H1 (cell line): Measurements from ENCODE around the gene RIOK3. TPM values are rescaled to one million over a fixed set of nuclear protein-coding genes. Genes with fewer than 3 reads are reported as not detected.

Experiments
- CTCF ChIA-PET: fragments of 300-600 bp; sonication (Branson Sonifier 250); formaldehyde crosslinking; loops from one replicate; lab custom pipeline; 2021; ENCODE audit not compliant: partially characterized antibody; lab: Charles Lee
- POLR2A ChIA-PET: fragments of 300-600 bp; sonication (Branson Sonifier 250); formaldehyde crosslinking; loops from one replicate; lab custom pipeline; 2021; ENCODE audit warnings: inconsistent platforms; ENCODE audit not compliant: partially characterized antibody; lab: Charles Lee
- DNase-seq, 2 experiments: peaks; one replicate each; pipeline versions ENCODE4 v3.0.0 to v3.0.0-alpha.2; 2010 to 2022; ENCODE audit warnings: low spot score in 2 of 2, low read depth in 1 of 2, mixed read lengths in 1 of 2
- FAIRE-seq: peaks from 2 replicates; lab custom pipeline; 2011; peaks lifted over from hg19 to GRCh38; lab: Jason Lieb, UNC
- H2AFZ ChIP-seq: 2 replicates; pipeline ENCODE4 v1.8.1; 2012; ENCODE audit warnings: low read length, inconsistent platforms
- H2AK5ac ChIP-seq: 2 replicates; pipeline ENCODE4 v1.6.1; 2013; ENCODE audit warnings: low read depth, low read length
- H2BK120ac ChIP-seq: replicated peaks from 2 replicates; pipeline ENCODE3; 2013; ENCODE audit warnings: low read depth, low read length, inconsistent platforms
- H2BK12ac ChIP-seq: 2 replicates; pipeline ENCODE4 v1.6.1; 2013; ENCODE audit warnings: low read depth, low read length
- H2BK15ac ChIP-seq: 2 replicates; pipeline ENCODE4 v1.6.1; 2013; ENCODE audit warnings: low read length
- H2BK20ac ChIP-seq: 2 replicates; pipeline ENCODE4 v1.6.1; 2013; ENCODE audit warnings: low read length
- H2BK5ac ChIP-seq: 2 replicates; pipeline ENCODE4 v1.6.1; 2013; ENCODE audit warnings: low read depth, low read length
- H3K14ac ChIP-seq: 2 replicates; pipeline ENCODE4 v1.6.1; 2013; ENCODE audit warnings: inconsistent platforms; ENCODE audit not compliant: insufficient read length
- H3K18ac ChIP-seq: 2 replicates; pipeline ENCODE4 v1.6.1; 2013; ENCODE audit warnings: low read length; ENCODE audit errors: extremely low read depth
- H3K23ac ChIP-seq: 2 replicates; pipeline ENCODE4 v1.6.1; 2013; ENCODE audit warnings: inconsistent platforms; ENCODE audit not compliant: insufficient read length
- H3K23me2 ChIP-seq: 2 replicates; pipeline ENCODE4 v1.6.1; 2013; ENCODE audit warnings: low read depth, low read length
- H3K27ac ChIP-seq: 2 replicates; pipeline ENCODE4 v1.6.1; 2011; ENCODE audit warnings: low read depth, low read length, inconsistent platforms
- H3K27me3 ChIP-seq, 4 experiments: replicated peaks in 1 of 4; 1 replicate in 1 of 4; 2 replicates in 3 of 4; pipeline versions ENCODE4 v1.6.1 to v1.8.1; 2011 to 2013; ENCODE audit warnings: low read length in 3 of 4, mild to moderate bottlenecking in 3 of 4, inconsistent platforms in 2 of 4, mixed read lengths in 2 of 4, moderate library complexity in 1 of 4; ENCODE audit not compliant: control insufficient read depth in 3 of 4, insufficient read depth in 3 of 4; ENCODE audit errors: extremely low read depth in 1 of 4
- H3K36me3 ChIP-seq, 4 experiments: 2 replicates each; pipeline versions ENCODE4 v1.6.1 to v1.8.1; 2011 to 2013; ENCODE audit warnings: mild to moderate bottlenecking in 4 of 4, low read length in 3 of 4, moderate library complexity in 2 of 4, control low read depth in 1 of 4, inconsistent platforms in 1 of 4; ENCODE audit not compliant: insufficient read depth in 4 of 4, control insufficient read depth in 2 of 4
- H3K4ac ChIP-seq: replicated peaks from 2 replicates; pipeline ENCODE3; 2013; ENCODE audit warnings: low read length, low read depth, mixed read lengths, inconsistent platforms; ENCODE audit not compliant: insufficient read length
- H3K4me1 ChIP-seq, 4 experiments: replicated peaks in 1 of 4; 1 replicate in 1 of 4; 2 replicates in 3 of 4; pipeline versions ENCODE4 v1.6.1 to v1.8.1; 2011 to 2013; ENCODE audit warnings: low read length in 3 of 4, inconsistent platforms in 2 of 4, mixed read lengths in 1 of 4; ENCODE audit not compliant: insufficient read depth in 4 of 4, control insufficient read depth in 3 of 4
- H3K4me2 ChIP-seq, 2 experiments: 2 replicates each; pipeline versions ENCODE4 v1.6.1 to v1.8.1; 2011 to 2013; ENCODE audit warnings: low read depth in 2 of 2, low read length in 2 of 2, control low read depth in 1 of 2, inconsistent platforms in 1 of 2, mild to moderate bottlenecking in 1 of 2; ENCODE audit not compliant: insufficient read depth in 1 of 2
- H3K4me3 ChIP-seq, 4 experiments: fragments of 200-600, 300-600 bp in 1 of 4; sonication (generic), shearing (Covaris generic), sonication (Bioruptor Twin) in 1 of 4; 2 replicates each; pipeline versions ENCODE4 v1.5.1 to v1.8.1; 2011 to 2016; ENCODE audit warnings: low read length in 4 of 4, low read depth in 3 of 4, control low read depth in 2 of 4, inconsistent platforms in 2 of 4, mild to moderate bottlenecking in 2 of 4, mixed read lengths in 1 of 4, moderate library complexity in 1 of 4; ENCODE audit not compliant: insufficient read depth in 2 of 4; ENCODE audit errors: extremely low read depth in 1 of 4
- H3K56ac ChIP-seq: replicated peaks from 2 replicates; pipeline ENCODE3; 2013; ENCODE audit warnings: low read depth, mild to moderate bottlenecking, mixed read lengths, low read length, inconsistent platforms; ENCODE audit not compliant: insufficient read length
- H3K79me1 ChIP-seq: 2 replicates; pipeline ENCODE4 v1.6.1; 2013; ENCODE audit warnings: low read depth, low read length, control low read depth
- H3K79me2 ChIP-seq, 2 experiments: 2 replicates each; pipeline versions ENCODE4 v1.6.1 to v1.8.1; 2012 to 2013; ENCODE audit warnings: low read length in 2 of 2, mild to moderate bottlenecking in 2 of 2, inconsistent platforms in 1 of 2; ENCODE audit not compliant: insufficient read depth in 2 of 2, control insufficient read depth in 1 of 2
- H3K9ac ChIP-seq, 4 experiments: replicated peaks in 1 of 4; 1 replicate in 1 of 4; 2 replicates in 3 of 4; pipeline versions ENCODE4 v1.6.1 to v1.8.1; 2011 to 2013; ENCODE audit warnings: low read depth in 3 of 4, low read length in 3 of 4, control low read depth in 2 of 4, mild to moderate bottlenecking in 2 of 4, moderate library complexity in 2 of 4, inconsistent platforms in 1 of 4; ENCODE audit errors: extremely low read depth in 1 of 4
- H3K9me3 ChIP-seq, 2 experiments: 2 replicates each; pipeline versions ENCODE4 v1.6.1 to v1.8.1; 2012 to 2013; ENCODE audit warnings: mild to moderate bottlenecking in 2 of 2, moderate library complexity in 2 of 2, control low read depth in 1 of 2, inconsistent platforms in 1 of 2, low read depth in 1 of 2, low read length in 1 of 2, mixed read lengths in 1 of 2; ENCODE audit not compliant: insufficient read depth in 2 of 2
- H4K20me1 ChIP-seq, 2 experiments: replicated peaks in 1 of 2; 2 replicates each; pipeline versions ENCODE3 to v1.8.1; 2011 to 2013; ENCODE audit warnings: inconsistent platforms in 2 of 2, low read length in 2 of 2, mild to moderate bottlenecking in 1 of 2; ENCODE audit not compliant: insufficient read depth in 2 of 2, control insufficient read depth in 1 of 2
- H4K5ac ChIP-seq: 2 replicates; pipeline ENCODE4 v1.6.1; 2013; ENCODE audit warnings: low read length, low read depth, mixed read lengths, inconsistent platforms; ENCODE audit not compliant: insufficient read length
- H4K8ac ChIP-seq: 2 replicates; pipeline ENCODE4 v1.8.0; 2013; ENCODE audit warnings: mild to moderate bottlenecking, moderate library complexity, low read length, inconsistent platforms; ENCODE audit not compliant: insufficient read depth; ENCODE audit errors: extremely low read depth
- H4K91ac ChIP-seq: replicated peaks from 2 replicates; pipeline ENCODE3; 2013; ENCODE audit warnings: low read length, mixed read lengths, inconsistent platforms; ENCODE audit not compliant: insufficient read length
- CBX5 ChIP-seq: fragments of 300-800, 300-1000 bp; sonication (generic); IDR thresholded peaks from 2 replicates; pipeline ENCODE4 v1.7.1; 2016; ENCODE audit warnings: antibody characterized with exemption, low read length, low read depth
- CBX8 ChIP-seq: fragments of 300-800, 300-1000 bp; sonication (generic); IDR thresholded peaks from 2 replicates; pipeline ENCODE4 v1.7.1; 2016; ENCODE audit warnings: low read depth, low read length, borderline replicate concordance
- CREB1 ChIP-seq: IDR thresholded peaks from 2 replicates; pipeline ENCODE4 v1.6.1; 2012; ENCODE audit warnings: inconsistent platforms
- EGR1 ChIP-seq: IDR thresholded peaks from 2 replicates; pipeline ENCODE4 v1.6.1; 2011; ENCODE audit warnings: low read depth, low read length, borderline replicate concordance
- NRF1 ChIP-seq: IDR thresholded peaks from 2 replicates; pipeline ENCODE4 v1.6.1; 2011; ENCODE audit warnings: mild to moderate bottlenecking, low read depth, low read length, improper control_type of control experiment
- PHF8 ChIP-seq: fragments of 200-600 bp; sonication (generic); conservative IDR thresholded peaks from 2 replicates; pipeline ENCODE4 v1.7.1; 2012; ENCODE audit warnings: low read depth, mild to moderate bottlenecking, inconsistent platforms, low read length, moderate library complexity
- POU5F1 ChIP-seq: IDR thresholded peaks from 2 replicates; pipeline ENCODE4 v1.6.1; 2011; ENCODE audit warnings: low read depth, mild to moderate bottlenecking, low read length, moderate library complexity
- RFX5 ChIP-seq: IDR thresholded peaks from 2 replicates; pipeline ENCODE4 v1.6.1; 2011; ENCODE audit warnings: low read depth, low read length, improper control_type of control experiment, borderline replicate concordance
- RXRA ChIP-seq: IDR thresholded peaks from 2 replicates; pipeline ENCODE4 v1.6.1; 2011; ENCODE audit warnings: low read depth, mild to moderate bottlenecking, low read length, moderate library complexity; ENCODE audit not compliant: insufficient read depth
- SIX5 ChIP-seq: IDR thresholded peaks from 2 replicates; pipeline ENCODE4 v1.6.1; 2011; ENCODE audit warnings: mild to moderate bottlenecking, low read depth, low read length
- SP1 ChIP-seq: IDR thresholded peaks from 2 replicates; pipeline ENCODE4 v1.6.1; 2011; ENCODE audit warnings: low read depth, low read length
- SUZ12 ChIP-seq: fragments of 200-600 bp; sonication (generic); IDR thresholded peaks from 2 replicates; pipeline ENCODE4 v1.6.1; 2012; ENCODE audit warnings: mild to moderate bottlenecking, inconsistent platforms, low read length, moderate library complexity, mixed read lengths
- TAF7 ChIP-seq: optimal IDR thresholded peaks from 2 replicates; pipeline ENCODE3; 2011; ENCODE audit warnings: low read depth, mild to moderate bottlenecking, inconsistent platforms, low read length, moderate library complexity, borderline replicate concordance
- WGBS, 2 experiments: shearing (Covaris generic) in 1 of 2; methylation state at CpG; one replicate each; pipeline versions ENCODE4 v1.1.6 to v1.1.7; 2013 to 2015; ENCODE audit warnings: low lambda C conversion rate in 2 of 2, mixed read lengths in 2 of 2, inconsistent platforms in 1 of 2, low coverage in 1 of 2, missing lambda C conversion rate in 1 of 2; ENCODE audit not compliant: insufficient replicate concordance in 2 of 2, insufficient coverage in 1 of 2, insufficient read length in 1 of 2; ENCODE audit errors: extremely low coverage in 1 of 2, missing lambda C conversion rate in 1 of 2; 5-methylcytosine and 5-hydroxymethylcytosine counted together
- polyA plus RNA-seq, 7 experiments: library from polyadenylated mRNA; depleted of rRNA in 3 of 7; stranded (reverse) in 5 of 7; unstranded in 2 of 7; fragments of >200 nt in 5 of 7; fragments of 200-250 nt in 2 of 7; gene quantifications; 1 replicate in 5 of 7; 2 replicates in 1 of 7; 4 replicates in 1 of 7; pipeline versions ENCODE4 v1.2.1 to v1.2.3, GENCODE V29; 2011 to 2013; ENCODE audit warnings: missing spikeins in 2 of 7, mixed read lengths in 2 of 7
- total RNA-seq: library from RNA; stranded (reverse); fragmentation: NEBNext Ultra II Directional; extraction: Animal tissue kit (Norgen Biotek cat#: 25700); gene quantifications from 2 replicates; pipeline ENCODE4 v1.2.1, GENCODE V29; 2021

Gene RIOK3
- total and polyA plus RNA-seq, 2 of the 8 experiments (the other 6 are each of a cell fraction or from before 2014, with no cell fraction given), result 7.5 to 24.3 TPM

DNA sequence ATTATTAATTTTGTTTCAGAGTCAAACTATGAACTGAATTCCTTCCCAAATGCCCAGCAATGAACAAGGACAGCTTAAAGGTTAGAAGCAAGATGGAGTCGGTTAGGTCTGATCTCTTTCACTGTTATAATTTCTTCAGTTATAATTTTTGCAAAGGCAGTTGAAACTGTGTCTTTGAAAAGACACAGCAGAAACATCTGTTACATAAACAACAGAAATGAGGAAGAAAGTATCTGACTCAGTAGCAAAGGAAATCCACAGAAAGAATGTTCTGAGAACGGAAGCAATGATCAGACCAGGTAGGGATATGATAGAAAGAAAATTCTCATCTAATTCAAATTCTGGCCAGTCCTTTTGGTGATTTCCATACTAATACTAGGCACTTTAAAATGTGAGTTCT is 45.0 kb downstream of the RIOK3 start:
- no peak for TF ChIP-seq EGR1
- no peak for TF ChIP-seq CBX8
- no peak for TF ChIP-seq RXRA
- no peak for TF ChIP-seq SP1
- no peak for TF ChIP-seq RFX5
- no peak for TF ChIP-seq SUZ12
- TF ChIP-seq NRF1, result no peak
- no peak for TF ChIP-seq CREB1
- no peak for TF ChIP-seq CBX5
- TF ChIP-seq TAF7, result no peak
- no peak for TF ChIP-seq PHF8
- TF ChIP-seq SIX5, result no peak
- TF ChIP-seq POU5F1, result no peak
- H3K23me2 ChIP-seq, result no peaks in the 10 kb centered on the region
- no peaks in the 10 kb centered on the region for H3K79me1 ChIP-seq
- DNase-seq, result no peak
- H3K4me2 ChIP-seq, result no peak overlapping the region
- no peak overlapping the region for H3K27ac ChIP-seq
- no peak overlapping the region for H2AK5ac ChIP-seq
- H3K9me3 ChIP-seq, result no peaks in the 10 kb centered on the region
- no peak overlapping the region for H4K5ac ChIP-seq
- H2BK15ac ChIP-seq, result no peak overlapping the region
- no peak overlapping the region for H2BK120ac ChIP-seq
- no peak overlapping the region for H2AFZ ChIP-seq
- no peak overlapping the region for H3K4me3 ChIP-seq
- no peaks in the 10 kb centered on the region for H3K79me2 ChIP-seq
- H2BK5ac ChIP-seq, result no peak overlapping the region
- H3K27me3 ChIP-seq, result no peaks in the 10 kb centered on the region
- no peak overlapping the region for H3K14ac ChIP-seq
- no peaks in the 10 kb centered on the region for H4K20me1 ChIP-seq
- no peak overlapping the region for H3K18ac ChIP-seq
- no peak overlapping the region for H2BK12ac ChIP-seq
- H3K23ac ChIP-seq, result no peak overlapping the region
- H3K56ac ChIP-seq, result no peak overlapping the region
- H3K4ac ChIP-seq, result no peak overlapping the region
- ChIA-PET POLR2A (interaction anchor here (0.9 to 1.2 kb wide), 2 partner anchors 18 to 89 kb away, joined by 3 to 4 read pairs; no protein-coding TSS in a partner anchor), CTCF (interaction anchor here (0.6 to 1.8 kb wide), 22 partner anchors 10 to 853 kb away, joined by 3 to 14 read pairs (median 4); no protein-coding TSS in a partner anchor)
- no peak for FAIRE-seq
- H2BK20ac ChIP-seq, result no peak overlapping the region
- no peaks in the 10 kb centered on the region for H3K36me3 ChIP-seq
- H3K9ac ChIP-seq, result no peak overlapping the region
- H3K4me1 ChIP-seq, result peaks cover 0 to 4% (median 0%) of the 10 kb centered on the region in 4 experiments; a peak in 1 of 7 replicates
- no peak overlapping the region for H4K8ac ChIP-seq
- WGBS, 2 experiments, result 94% methylated on average over 2 of the region's 2 CpGs; no CpG with 5 or more reads in 1 of the 2 experiments
- no peak overlapping the region for H4K91ac ChIP-seq
